HG03064 (cell line): ENCODE results near the gene THADA.

Experiments used
- ATAC-seq: cut with Tn5 transposase; IDR thresholded peaks from one replicate; pipeline ENCODE4 v1.9.1; 2021; ENCODE audit warnings: low read depth; ENCODE audit not compliant: unreplicated experiment

Gene THADA

GRCh38 chr2:43340945-43341356, 254.9 kb downstream of the THADA start:
- ATAC-seq: no peak

- no peak for ATAC-seq
Measured at GRCh38 chr2:43340066-43340465, 255.8 kb downstream of the THADA start.

GRCh38 chr2:43333656-43334144, 262.1 kb downstream of the THADA start:
- no peak for ATAC-seq

GRCh38 chr2:43333101-43333655, 262.7 kb downstream of the THADA start:
- no peak for ATAC-seq

GRCh38 chr2:43332653-43333052, 263.2 kb downstream of the THADA start:
- ATAC-seq: no peak

- no peak for ATAC-seq
Measured at GRCh38 chr2:43331422-43331821, 264.4 kb downstream of the THADA start.

GRCh38 chr2:43329637-43330036, 266.2 kb downstream of the THADA start:
- ATAC-seq: no peak

GRCh38 chr2:43328832-43329231, 267.0 kb downstream of the THADA start:
- no peak for ATAC-seq

- ATAC-seq: no peak
Measured at GRCh38 chr2:43328133-43328532, 267.7 kb downstream of the THADA start.

GRCh38 chr2:43327119-43327518, 268.7 kb downstream of the THADA start:
- ATAC-seq: no peak

GRCh38 chr2:43326101-43326825, 269.6 kb downstream of the THADA start:
- ATAC-seq: no peak

- no peak for ATAC-seq
Measured at GRCh38 chr2:43325107-43325811, 270.6 kb downstream of the THADA start.

- ATAC-seq: no peak
Measured at GRCh38 chr2:43324259-43325106, 271.4 kb downstream of the THADA start.

GRCh38 chr2:43323857-43324256, 272.0 kb downstream of the THADA start:
- ATAC-seq: no peak

- no peak for ATAC-seq
Measured at GRCh38 chr2:43321446-43321845, 274.4 kb downstream of the THADA start.

GRCh38 chr2:43319541-43319940, 276.3 kb downstream of the THADA start:
- no peak for ATAC-seq

GRCh38 chr2:43318791-43319190, 277.0 kb downstream of the THADA start:
- no peak for ATAC-seq

- ATAC-seq: no peak
Measured at GRCh38 chr2:43317680-43318079, 278.2 kb downstream of the THADA start.

- ATAC-seq: no peak
Measured at GRCh38 chr2:43317194-43317593, 278.6 kb downstream of the THADA start.

- no peak for ATAC-seq
Measured at GRCh38 chr2:43315482-43315881, 280.4 kb downstream of the THADA start.
